ENCODE measurements around the gene LMNTD1. TPM values are rescaled to one million over a fixed set of nuclear protein-coding genes. Genes with fewer than 3 reads are reported as not detected.
A peak's percentile ranks its signal among the peaks of the same experiment; 100 is the strongest.

LMNTD1 gene
- total and polyA plus RNA-seq, 8 donors = 0.22 to 0.70 (median 0.46) TPM; not detected in 4

DNA sequence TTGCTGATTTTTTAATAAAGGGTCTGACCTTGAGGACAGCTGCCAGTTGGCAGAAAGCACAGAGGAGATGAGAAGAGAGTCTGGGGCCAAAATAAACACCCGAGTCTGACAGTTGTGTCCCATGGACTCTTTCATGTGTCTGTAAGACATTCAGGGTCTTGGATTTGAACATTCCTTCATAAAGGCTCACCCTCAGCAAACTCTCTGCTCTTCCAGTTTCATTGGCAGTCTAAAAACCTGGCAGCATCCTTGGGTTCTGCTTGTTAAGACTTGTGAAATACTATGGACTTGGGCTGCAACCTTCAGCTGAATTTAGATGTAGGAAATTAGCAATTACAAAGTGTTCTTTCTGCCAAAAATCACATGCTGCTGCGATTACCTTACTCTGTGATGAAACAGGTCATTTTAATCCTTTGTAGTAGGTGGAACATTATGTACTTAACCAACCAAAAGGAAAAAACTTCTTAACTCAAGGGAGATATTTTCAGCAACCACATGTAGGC lies 32.0 kb upstream of the LMNTD1 start:
- no peak overlapping the region for H3K27ac ChIP-seq
- DNase-seq = peak in 1 of 6 donors; percentile 25
- H3K27me3 ChIP-seq = no peaks in the 10 kb centered on the region
- H3K4me1 ChIP-seq = peaks cover 0 to 13% (median 7%) of the 10 kb centered on the region in 3 donors
- peak; percentile 51 to 87 (median 66) for ATAC-seq
- H3K9me3 ChIP-seq = no peaks in the 10 kb centered on the region
- WGBS, 2 donors = 6 to 9% methylated on average over 2 of the region's 2 CpGs
- intact Hi-C loops (cut with DNase I) = no loop called here
- no peak overlapping the region for H3K4me3 ChIP-seq
- TF ChIP-seq, protein P1, sequence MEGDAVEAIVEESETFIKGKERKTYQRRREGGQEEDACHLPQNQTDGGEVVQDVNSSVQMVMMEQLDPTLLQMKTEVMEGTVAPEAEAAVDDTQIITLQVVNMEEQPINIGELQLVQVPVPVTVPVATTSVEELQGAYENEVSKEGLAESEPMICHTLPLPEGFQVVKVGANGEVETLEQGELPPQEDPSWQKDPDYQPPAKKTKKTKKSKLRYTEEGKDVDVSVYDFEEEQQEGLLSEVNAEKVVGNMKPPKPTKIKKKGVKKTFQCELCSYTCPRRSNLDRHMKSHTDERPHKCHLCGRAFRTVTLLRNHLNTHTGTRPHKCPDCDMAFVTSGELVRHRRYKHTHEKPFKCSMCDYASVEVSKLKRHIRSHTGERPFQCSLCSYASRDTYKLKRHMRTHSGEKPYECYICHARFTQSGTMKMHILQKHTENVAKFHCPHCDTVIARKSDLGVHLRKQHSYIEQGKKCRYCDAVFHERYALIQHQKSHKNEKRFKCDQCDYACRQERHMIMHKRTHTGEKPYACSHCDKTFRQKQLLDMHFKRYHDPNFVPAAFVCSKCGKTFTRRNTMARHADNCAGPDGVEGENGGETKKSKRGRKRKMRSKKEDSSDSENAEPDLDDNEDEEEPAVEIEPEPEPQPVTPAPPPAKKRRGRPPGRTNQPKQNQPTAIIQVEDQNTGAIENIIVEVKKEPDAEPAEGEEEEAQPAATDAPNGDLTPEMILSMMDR (IDR thresholded peaks at IDR 0.05) = no peak
- FAIRE-seq = no peak
- no peaks in the 10 kb centered on the region for H3K36me3 ChIP-seq

DNA sequence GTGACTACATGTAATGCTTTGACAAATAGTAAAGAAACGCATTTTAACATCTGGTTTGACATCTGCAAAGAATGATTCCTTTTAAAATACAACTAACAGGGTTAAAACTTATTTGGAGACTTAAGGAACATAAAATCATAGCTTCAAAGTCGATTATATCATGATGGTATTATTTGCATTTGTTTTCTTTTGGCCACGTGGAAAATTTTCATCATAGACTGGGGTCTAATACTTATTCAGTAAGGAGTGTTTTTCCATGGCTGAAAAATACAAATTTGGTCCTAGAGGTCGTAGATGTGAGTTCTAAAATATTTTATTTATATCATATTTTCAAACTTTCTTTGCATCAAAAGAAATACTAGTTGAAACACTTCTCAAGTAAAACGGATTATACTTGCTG lies 31.5 kb upstream of the LMNTD1 start:
- intact Hi-C loops (cut with DNase I) = no loop called here
- no peaks in the 10 kb centered on the region for H3K27me3 ChIP-seq
- DNase-seq (no peak), ATAC-seq (no peak), FAIRE-seq (no peak)
- H3K9me3 ChIP-seq = no peaks in the 10 kb centered on the region
- 25 to 26% methylated on average over 5 of the region's 5 CpGs for WGBS, 2 donors
- no peak overlapping the region for H3K4me3 ChIP-seq
- H3K27ac ChIP-seq = no peak overlapping the region
- TF ChIP-seq, protein P1 (IDR thresholded peaks at IDR 0.05) = no peak
- H3K36me3 ChIP-seq = no peaks in the 10 kb centered on the region
- peaks cover 0 to 13% (median 7%) of the 10 kb centered on the region in 3 donors for H3K4me1 ChIP-seq

DNA sequence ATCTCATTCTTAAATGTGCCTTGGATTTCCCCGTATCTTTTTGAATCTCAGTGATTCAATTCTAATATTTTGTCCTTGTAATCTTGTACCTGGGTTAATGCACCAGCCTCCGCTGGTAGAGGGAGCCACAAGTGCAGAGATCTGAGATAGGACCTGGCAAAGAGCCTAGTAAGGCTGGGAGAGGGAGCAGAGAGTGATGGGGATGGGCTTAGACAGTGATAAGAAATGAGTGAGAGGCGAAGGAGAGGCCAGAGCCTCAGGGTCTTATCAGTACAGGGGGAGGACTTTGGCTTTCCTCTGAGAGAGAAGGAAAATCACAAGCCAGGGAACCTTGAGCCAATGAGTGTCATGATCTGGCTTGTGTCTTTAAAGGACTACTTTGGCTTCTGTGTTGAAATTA lies 30.5 kb upstream of the LMNTD1 start:
- Histone ChIP-seq H3K27me3 (no peaks in the 10 kb centered on the region), H3K27ac (no peak overlapping the region), H3K9me3 (no peaks in the 10 kb centered on the region), H3K36me3 (no peaks in the 10 kb centered on the region), H3K4me3 (no peak overlapping the region), H3K4me1 (peaks cover 0 to 13% (median 7%) of the 10 kb centered on the region in 3 donors)
- no peak for FAIRE-seq
- intact Hi-C loops (cut with DNase I) = no loop called here
- TF ChIP-seq, protein P1 (IDR thresholded peaks at IDR 0.05) = no peak
- ATAC-seq = peak in 3 of 4 donors; percentile 22 to 66 (median 34)
- 9 to 14% methylated on average over 3 of the region's 3 CpGs for WGBS, 2 donors
- peak in 1 of 6 donors; percentile 10 for DNase-seq

DNA sequence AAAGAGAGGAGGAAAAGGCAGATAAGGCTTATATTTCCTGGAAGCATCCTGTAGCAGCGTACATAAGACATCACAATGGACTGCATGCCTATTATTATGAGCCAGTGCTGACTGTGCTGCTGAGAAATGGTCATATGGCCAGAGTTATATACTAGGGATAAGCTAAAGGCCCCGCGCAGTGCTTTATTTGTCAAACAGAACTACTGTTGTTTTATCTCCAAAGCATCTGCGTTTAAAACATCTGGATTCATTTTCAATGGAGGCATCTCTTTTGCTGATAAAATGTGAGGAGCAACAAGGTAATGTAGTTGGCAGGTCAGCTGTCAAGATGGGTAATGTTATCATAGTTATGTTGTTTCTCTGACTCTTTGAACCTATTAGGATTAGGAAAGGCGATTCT lies 28.0 kb upstream of the LMNTD1 start:
- ATAC-seq (no peak), FAIRE-seq (no peak)
- intact Hi-C loops (cut with DNase I) = no loop called here

More for the DNA sequence above, 28.0 kb upstream of the LMNTD1 start:
- H3K4me1 ChIP-seq = peaks cover 0 to 13% (median 7%) of the 10 kb centered on the region in 3 donors
- H3K36me3 ChIP-seq = no peaks in the 10 kb centered on the region
- DNase-seq = no peak
- H3K9me3 ChIP-seq = no peaks in the 10 kb centered on the region
- no peak overlapping the region for H3K27ac ChIP-seq
- WGBS, 2 donors = 80 to 86% methylated on average over 5 of the region's 5 CpGs
- H3K4me3 ChIP-seq = no peak overlapping the region
- no peaks in the 10 kb centered on the region for H3K27me3 ChIP-seq
- TF ChIP-seq, protein P1 (IDR thresholded peaks at IDR 0.05) = no peak

Measured in pancreas (tissue), 10 donors.